SIG-M5 treated with dmso at 0.1 percent for 504 hours (cell line): ENCODE data around the gene BLACAT1.
A peak's percentile ranks its signal among the peaks of the same experiment; 100 is the strongest.

Experiments
- DNase-seq: peaks from one replicate; lab custom pipeline; 2025; ENCODE audit not compliant: unreplicated experiment; lab: John Stamatoyannopoulos, UW

Gene BLACAT1

GRCh38 chr1:205455581-205456382 is at the start of gene BLACAT1:
Gene BLACAT1 (minus strand): TSS chr1:205456045.
- DNase-seq: no peak

DNA sequence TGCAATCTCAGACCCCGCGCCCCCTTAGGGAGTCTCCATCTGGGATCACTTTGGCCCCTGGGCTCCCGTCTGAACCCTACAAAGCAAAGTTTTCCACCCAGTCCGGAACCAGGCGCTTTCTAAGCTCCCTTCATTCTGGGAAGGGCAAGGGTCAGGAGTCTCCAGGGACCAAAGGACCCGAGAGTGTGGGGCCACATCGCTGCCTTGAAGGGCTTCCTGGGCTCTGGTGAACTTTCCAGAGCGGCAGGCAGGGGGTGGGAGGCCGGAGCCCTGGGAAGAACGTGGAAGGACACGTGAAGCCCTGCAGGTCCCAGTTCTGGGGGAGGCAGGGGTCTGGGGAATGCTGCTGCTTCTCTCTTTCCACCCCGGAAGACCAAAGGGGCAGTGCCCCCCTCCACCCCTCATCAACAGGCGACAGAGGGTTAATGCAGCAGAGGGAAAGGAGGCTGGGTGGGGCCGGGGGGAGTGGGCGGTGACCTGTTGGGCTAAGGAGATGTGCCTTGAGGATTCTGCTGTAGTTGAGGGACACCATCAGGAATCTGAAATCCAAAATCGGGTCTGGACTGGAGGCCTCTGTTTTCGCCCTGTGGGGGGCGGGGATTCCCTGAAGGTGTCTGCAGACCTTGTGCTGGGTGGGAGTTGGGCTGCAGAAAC is 49.4 kb upstream of the BLACAT1 start:
- no peak for DNase-seq

DNA sequence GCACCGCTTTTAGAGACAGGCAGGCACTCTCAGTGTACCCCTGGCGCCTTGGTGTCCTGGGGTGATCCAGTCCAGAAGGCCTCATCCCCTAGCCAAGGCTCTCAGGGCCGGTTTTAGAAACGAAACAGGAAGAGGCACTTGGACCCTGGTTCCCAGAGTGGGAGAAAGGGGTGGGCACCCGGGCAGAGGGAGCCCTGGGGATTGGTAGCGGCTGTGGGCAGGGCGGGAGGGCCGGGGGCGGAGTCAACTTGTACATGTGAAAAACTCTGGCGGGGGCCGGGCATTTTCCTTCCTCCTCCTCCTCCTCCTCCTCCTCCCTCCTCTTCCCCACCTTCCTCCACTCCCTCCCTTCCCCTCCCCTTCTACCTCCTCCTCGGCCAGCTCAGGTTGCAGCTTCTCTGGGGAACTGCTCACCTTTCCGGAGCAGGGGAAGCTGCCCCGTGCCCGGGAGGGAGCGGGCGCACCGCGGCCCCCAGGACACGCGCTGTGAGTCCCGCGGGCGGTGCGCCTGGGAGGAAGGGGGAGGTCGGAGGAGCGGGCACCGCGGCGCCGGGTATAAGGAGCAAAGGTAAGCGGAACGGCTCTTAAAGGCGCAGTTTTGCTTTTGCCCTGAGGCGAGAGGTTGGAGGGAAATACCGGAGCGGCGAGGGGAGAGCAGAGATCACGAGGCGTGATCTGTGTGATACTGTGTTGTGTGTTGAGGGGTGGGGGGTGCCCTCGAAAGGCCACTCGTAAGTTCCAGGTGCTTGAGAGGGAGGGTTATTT is 48.6 kb upstream of the BLACAT1 start, which contains the start of gene CDK18:
Gene CDK18, plus strand, starts transcription at position 359 of the 765 bp plus-strand sequence. CDS start 18,499 bp downstream, outside the sequence.
- DNase-seq: peak; percentile 91

DNA sequence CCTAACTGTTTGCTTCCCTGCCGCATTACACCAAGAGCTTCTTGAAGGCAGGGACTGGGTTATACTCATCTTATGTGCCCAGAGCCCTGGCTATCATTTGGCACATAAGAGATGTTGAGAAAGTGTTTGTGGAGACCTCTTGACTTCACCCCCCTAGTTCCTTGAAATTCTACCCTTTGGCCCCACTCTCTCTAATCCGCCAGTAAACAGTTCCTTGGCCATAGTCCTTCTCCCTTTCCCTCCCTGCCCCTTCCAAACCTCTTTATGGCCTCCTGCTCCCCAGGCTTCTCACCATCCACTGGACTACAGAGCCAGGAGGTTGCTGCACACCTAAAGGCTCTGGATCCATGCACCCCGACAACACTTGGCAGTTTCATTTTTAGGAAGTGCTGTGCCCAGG is 47.1 kb upstream of the BLACAT1 start:
- DNase-seq: no peak

DNA sequence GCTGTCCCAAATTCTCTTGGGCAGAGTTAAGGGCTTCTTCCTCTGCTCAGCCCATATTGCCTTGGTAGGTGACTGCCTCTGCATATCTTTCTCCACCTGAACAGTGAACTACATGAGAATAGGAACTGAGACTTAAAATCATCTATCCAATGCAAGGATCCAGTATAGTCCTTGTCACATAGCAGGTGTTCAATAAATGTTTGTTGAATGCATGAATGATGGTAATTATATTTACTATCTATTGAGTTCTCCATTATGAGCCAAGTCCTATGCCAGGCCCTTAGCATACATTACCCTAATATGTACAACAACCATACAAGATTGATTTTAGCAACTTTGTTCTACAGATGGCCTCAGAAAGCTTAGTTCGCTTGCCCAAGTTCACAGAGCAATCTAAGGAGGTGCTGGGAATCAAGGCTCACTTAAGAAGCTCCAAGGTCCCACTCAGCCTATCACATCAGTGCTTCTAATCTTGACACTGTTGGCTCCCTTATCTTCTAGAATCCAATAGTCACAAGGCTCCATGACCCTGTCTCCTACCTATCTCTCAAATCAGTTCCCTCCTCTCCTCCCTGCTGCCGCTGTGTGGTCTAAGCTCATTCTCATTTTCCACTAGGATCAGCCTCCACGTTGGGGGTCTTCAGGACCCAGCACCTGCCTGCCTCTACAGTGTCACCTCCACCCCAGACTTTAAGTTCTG is 46.4 kb upstream of the BLACAT1 start:
- DNase-seq: no peak

DNA sequence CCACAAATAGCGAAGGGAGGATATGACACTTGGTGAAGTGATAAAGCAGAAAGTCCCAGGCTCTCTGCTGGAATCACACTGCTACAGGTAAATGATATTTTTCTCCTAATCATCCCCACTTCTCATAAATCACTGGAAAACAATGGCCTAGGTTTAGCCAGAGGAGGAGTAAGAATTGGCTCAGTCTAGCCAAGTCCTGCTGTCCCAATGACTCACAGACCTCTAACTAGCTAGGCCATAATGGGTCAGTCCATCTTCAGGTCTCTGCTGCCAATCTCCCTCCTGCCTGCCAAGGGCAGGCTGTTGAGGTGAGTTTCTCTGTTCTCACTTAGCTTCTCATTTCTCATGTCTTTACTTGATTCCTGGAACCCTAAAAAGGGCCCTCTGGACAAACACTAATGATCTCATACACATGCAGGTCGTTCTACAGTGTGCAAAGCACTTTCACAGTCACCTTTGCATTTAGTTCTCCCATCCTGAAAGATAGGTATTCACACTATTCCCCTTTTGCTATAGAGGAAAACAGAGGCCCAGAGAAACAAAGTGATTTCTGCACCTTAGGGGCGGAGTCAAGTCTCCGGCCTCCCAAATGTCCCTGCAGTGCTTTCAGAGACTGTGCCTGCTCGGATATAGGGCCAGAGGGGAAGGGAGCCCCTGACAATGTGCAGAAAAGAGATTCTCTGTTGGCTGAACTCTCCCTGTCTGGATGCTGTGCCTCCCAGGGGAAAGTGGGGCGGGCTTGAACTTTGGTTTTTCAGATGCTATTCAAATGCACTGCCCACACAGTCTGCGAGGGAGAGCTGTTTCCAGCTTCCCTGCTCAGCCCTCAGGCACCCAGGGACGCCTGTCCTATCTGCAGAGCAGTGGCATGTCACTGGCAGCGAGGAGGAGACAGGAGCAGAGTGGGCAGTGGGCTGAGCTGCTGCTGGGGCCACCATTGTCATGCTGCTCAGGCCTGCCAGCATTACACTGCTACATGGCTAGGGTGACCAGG is 44.7 kb upstream of the BLACAT1 start:
- DNase-seq: no peak

DNA sequence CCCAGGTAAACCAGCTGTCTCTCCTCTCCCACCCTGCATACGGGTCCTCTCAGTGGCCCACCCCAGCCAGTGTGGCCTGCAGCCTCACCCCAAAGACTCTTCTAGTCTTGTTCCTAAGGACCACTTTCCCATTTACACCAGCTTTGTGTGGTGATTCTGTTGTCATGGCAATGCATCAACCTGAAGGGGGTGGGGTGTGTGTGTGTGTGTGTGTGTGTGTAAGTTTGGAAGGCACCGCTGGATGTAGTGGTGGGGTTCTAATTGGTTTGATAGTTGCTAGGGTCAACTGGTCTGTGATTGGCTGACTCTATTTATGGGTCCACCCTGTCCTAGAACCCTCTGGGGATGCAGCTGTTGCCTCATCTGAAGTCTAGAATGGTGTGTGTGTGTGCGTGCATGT is 43.9 kb upstream of the BLACAT1 start:
- DNase-seq: no peak

- no peak for DNase-seq
These were observed 41.5 kb upstream of the BLACAT1 start for GRCh38 chr1:205497351-205497750.

DNA sequence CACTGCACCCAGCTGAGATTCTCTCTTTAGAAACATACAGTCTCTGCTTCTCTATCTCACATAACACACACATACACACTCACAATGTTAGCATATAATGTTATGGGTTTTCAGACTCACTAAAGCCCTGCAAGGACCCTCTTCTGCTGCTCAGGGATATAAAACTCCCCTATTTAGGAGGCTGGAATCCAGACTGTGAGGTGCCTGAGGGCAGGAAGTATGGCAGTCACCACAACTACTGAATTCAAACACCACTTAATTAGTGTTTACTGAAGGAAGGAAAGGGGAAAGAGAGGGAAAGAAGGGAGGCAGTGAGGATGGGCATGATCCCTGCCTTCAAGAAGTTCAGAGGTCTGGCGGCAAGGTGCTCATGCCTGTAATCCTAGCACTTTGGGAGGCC is 40.8 kb upstream of the BLACAT1 start:
- DNase-seq: no peak

- DNase-seq: no peak
These were observed 39.5 kb upstream of the BLACAT1 start for GRCh38 chr1:205495237-205495823.

DNA sequence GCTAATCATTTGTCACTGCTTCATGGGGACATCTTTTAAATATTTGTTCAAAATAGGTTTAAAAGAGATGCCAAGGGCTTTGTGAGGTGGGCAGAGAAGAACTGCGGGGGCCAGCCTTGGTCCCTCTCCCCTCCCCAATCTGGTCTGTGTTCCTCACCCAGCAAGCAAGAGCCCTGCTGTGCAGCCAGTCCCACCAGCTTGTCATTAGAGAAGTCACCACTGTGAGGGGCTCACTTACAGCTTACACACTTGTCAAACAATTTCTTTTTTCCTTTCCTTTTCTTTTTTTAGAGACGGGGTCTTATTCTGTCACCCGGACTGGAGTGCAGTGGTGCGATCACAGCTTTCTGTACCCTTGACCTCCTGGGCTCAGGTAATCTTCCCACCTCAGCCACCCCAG is 38.3 kb upstream of the BLACAT1 start:
- DNase-seq: no peak

GRCh38 chr1:205493241-205494085 is 37.6 kb upstream of the BLACAT1 start:
- DNase-seq: no peak

DNA sequence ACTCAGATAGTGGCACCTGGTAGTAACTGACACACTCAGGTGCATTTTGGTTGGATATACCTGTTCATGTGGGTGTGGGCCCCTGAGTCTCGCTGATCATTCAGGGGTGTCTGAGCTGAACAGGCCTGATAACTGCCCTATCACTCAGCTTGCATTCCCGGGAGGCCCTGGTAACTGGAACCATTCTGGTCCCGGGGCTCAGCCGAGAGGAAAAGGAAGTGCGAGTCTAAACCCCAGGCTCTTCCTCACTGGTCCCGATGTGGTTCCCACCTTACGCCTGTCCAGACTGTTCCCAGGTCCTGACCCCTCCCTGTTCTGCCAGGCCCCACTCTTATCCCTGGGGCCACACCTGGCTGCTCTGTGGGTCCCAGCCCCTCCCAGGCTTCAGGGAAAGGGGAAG is 36.9 kb upstream of the BLACAT1 start:
- DNase-seq: no peak

- no peak for DNase-seq
These were observed 36.4 kb upstream of the BLACAT1 start for GRCh38 chr1:205492201-205492667.

- no peak for DNase-seq
These were observed 35.9 kb upstream of the BLACAT1 start for GRCh38 chr1:205491794-205492193.

GRCh38 chr1:205488074-205488723 is 32.4 kb upstream of the BLACAT1 start:
- peak; percentile 91 for DNase-seq

- no peak for DNase-seq
These were observed 30.4 kb upstream of the BLACAT1 start for GRCh38 chr1:205486258-205486657.
